ENCODE results near the gene RHO. TPM values are rescaled to one million over a fixed set of nuclear protein-coding genes. Genes with fewer than 3 reads are reported as not detected.

Gene RHO
- total RNA-seq, 3 donors from 2014 or later = not detected

DNA sequence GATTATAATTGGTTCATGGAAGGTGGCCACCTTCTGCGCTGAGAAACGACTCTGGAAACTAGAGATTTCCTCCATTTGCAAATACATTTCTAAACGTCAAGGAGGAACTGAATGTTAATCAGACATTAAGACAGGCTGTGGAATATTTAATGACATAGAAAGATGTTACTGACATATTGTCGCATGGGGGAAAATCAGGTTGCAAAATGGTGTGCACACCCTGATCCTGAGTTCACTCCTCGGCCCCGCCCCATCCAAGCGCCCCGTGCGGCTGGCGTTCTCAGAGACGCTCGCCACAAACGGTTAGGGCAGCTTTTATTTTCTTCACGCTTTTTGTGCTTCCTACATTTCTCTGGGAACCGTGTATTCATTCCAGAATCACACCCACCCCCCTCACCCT lies 25.3 kb downstream of the RHO start:
- TF ChIP-seq, protein P1, sequence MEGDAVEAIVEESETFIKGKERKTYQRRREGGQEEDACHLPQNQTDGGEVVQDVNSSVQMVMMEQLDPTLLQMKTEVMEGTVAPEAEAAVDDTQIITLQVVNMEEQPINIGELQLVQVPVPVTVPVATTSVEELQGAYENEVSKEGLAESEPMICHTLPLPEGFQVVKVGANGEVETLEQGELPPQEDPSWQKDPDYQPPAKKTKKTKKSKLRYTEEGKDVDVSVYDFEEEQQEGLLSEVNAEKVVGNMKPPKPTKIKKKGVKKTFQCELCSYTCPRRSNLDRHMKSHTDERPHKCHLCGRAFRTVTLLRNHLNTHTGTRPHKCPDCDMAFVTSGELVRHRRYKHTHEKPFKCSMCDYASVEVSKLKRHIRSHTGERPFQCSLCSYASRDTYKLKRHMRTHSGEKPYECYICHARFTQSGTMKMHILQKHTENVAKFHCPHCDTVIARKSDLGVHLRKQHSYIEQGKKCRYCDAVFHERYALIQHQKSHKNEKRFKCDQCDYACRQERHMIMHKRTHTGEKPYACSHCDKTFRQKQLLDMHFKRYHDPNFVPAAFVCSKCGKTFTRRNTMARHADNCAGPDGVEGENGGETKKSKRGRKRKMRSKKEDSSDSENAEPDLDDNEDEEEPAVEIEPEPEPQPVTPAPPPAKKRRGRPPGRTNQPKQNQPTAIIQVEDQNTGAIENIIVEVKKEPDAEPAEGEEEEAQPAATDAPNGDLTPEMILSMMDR (IDR thresholded peaks at IDR 0.05) = no peak
- H3K36me3 ChIP-seq (ENCODE audit: low read depth) = no peaks in the 10 kb centered on the region
- peaks cover 2% of the 10 kb centered on the region for H3K4me1 ChIP-seq (ENCODE audit: low read depth)
- H3K9me3 ChIP-seq = no peaks in the 10 kb centered on the region
- intact Hi-C loops (cut with DNase I, micrococcal nuclease) = no loop called here
- ATAC-seq = peak; percentile 28
- DNase-seq = no peak
- H3K4me3 ChIP-seq = no peak overlapping the region

GRCh38 chr3:129554356-129555152 lies 26.1 kb downstream of the RHO start:
- H3K4me3 ChIP-seq = no peak overlapping the region
- no peaks in the 10 kb centered on the region for H3K36me3 ChIP-seq (ENCODE audit: low read depth)
- ATAC-seq (no peak), DNase-seq (no peak)
- H3K4me1 ChIP-seq (ENCODE audit: low read depth) = peaks cover 6% of the 10 kb centered on the region
- intact Hi-C loops (cut with DNase I, micrococcal nuclease) = no loop called here
- TF ChIP-seq, protein P1 (IDR thresholded peaks at IDR 0.05) = no peak
- H3K9me3 ChIP-seq = no peaks in the 10 kb centered on the region

- ATAC-seq (no peak), DNase-seq (peak in 1 of 3 donors; percentile 19)
- Histone ChIP-seq H3K4me3 (no peak overlapping the region), H3K4me1 (ENCODE audit: low read depth) (peaks cover 6% of the 10 kb centered on the region), H3K9me3 (no peaks in the 10 kb centered on the region), H3K36me3 (ENCODE audit: low read depth) (no peaks in the 10 kb centered on the region)
- TF ChIP-seq, protein P1 (IDR thresholded peaks at IDR 0.05) = no peak
- intact Hi-C loops (cut with DNase I, micrococcal nuclease) = no loop called here
These were observed 26.7 kb downstream of the RHO start for GRCh38 chr3:129555153-129555550.

DNA sequence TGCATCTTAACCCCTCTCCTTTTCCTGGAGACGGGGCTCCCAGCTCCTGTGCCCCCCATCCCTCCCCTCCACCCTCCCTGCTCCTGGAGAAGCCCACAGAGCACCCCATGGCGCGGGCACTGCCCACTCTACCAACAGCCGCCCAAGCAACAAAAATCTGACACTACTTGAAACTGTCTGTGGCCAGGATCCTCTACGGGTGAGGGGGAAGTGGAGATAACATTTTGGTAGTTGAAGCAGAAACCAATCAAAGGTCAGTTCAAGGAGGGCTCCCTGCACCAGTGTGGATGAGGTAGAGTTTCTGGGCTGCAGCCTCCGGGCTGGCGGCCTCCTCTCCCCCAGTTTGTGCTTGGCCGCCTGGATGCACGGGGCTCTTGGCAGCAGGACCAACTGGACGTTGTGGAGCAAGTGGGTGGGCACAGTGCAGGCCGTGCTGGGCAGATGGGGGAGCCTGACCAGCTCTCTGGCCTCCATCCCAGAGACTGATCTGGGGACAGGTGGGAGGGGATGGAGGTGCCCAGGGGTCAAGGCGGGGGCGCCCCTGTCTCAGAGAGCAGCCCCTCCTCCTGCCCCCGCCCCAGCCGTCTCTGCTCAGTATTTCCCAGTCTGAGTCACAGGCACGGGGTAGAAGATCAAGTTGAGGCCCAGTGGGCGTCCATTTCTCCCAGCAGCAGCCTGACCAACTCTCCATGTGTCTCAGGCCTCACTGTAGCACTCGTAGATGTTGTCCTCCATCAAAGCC lies 27.3 kb downstream of the RHO start:
- no peak overlapping the region for H3K4me3 ChIP-seq
- H3K9me3 ChIP-seq = no peaks in the 10 kb centered on the region
- ATAC-seq (no peak), DNase-seq (peak in 1 of 3 donors; percentile 17)
- H3K36me3 ChIP-seq (ENCODE audit: low read depth) = no peaks in the 10 kb centered on the region
- intact Hi-C loops (cut with DNase I, micrococcal nuclease) = no loop called here
- peaks cover 6% of the 10 kb centered on the region for H3K4me1 ChIP-seq (ENCODE audit: low read depth)
- TF ChIP-seq, protein P1 (IDR thresholded peaks at IDR 0.05) = no peak

GRCh38 chr3:129556358-129556695 lies 27.9 kb downstream of the RHO start:
- DNase-seq = peak in 2 of 3 donors; percentile 6 to 36

More at GRCh38 chr3:129556358-129556695, 27.9 kb downstream of the RHO start:
- no peaks in the 10 kb centered on the region for H3K9me3 ChIP-seq
- TF ChIP-seq, protein P1 (IDR thresholded peaks at IDR 0.05) = no peak
- H3K36me3 ChIP-seq (ENCODE audit: low read depth) = no peaks in the 10 kb centered on the region
- peaks cover 6% of the 10 kb centered on the region for H3K4me1 ChIP-seq (ENCODE audit: low read depth)
- H3K4me3 ChIP-seq = no peak overlapping the region
- intact Hi-C loops (cut with DNase I, micrococcal nuclease) = no loop called here
- no peak for ATAC-seq

Data from mucosa of descending colon (tissue), 3 donors.